B cell (primary cell): Measurements from ENCODE around the gene CRYBG2. TPM values are rescaled to one million over a fixed set of nuclear protein-coding genes. Genes with fewer than 3 reads are reported as not detected.

ENCODE experiments used
- ATAC-seq: fragments of 200-7000 bp; cut with Tn5 transposase; one replicate; pipeline ENCODE4 v1.10.0; 2021; ENCODE audit warnings: low read depth, mild to moderate bottlenecking, moderate number of reproducible peaks, moderate library complexity
- CTCF ChIA-PET: fragments of 350-600 bp; sonication (Branson Sonifier 250); formaldehyde crosslinking; loops from one replicate; lab custom pipeline; 2021; ENCODE audit warnings: antibody characterized with exemption, inconsistent platforms; lab: Charles Lee
- POLR2A ChIA-PET: fragments of 350-600 bp; sonication (Branson Sonifier 250); formaldehyde crosslinking; loops from one replicate; lab custom pipeline; 2021; ENCODE audit warnings: antibody characterized with exemption; lab: Charles Lee
- DNase-seq: peaks from one replicate; pipeline ENCODE4 v3.0.0; 2013
- H2AFZ ChIP-seq: 2 replicates; pipeline ENCODE4 v1.6.1; 2012; ENCODE audit warnings: mild to moderate bottlenecking, low read depth, low read length; ENCODE audit not compliant: insufficient read depth, poor library complexity, severe bottlenecking
- H3K27ac ChIP-seq, 2 donors: 1 replicate in 1 of 2; 2 replicates in 1 of 2; pipeline ENCODE4 v1.5.1; 2012 to 2013; ENCODE audit warnings: low read length in 2 of 2, mild to moderate bottlenecking in 2 of 2, moderate library complexity in 1 of 2
- H3K27me3 ChIP-seq, 4 experiments: fragments of 200-600 bp in 1 of 4; sonication (generic) in 1 of 4; replicated peaks in 1 of 4; 1 replicate in 2 of 4; 2 replicates in 2 of 4; pipeline versions ENCODE4 v1.6.1 to v1.7.0; 2013 to 2016; ENCODE audit warnings: low read length in 3 of 4, mild to moderate bottlenecking in 2 of 4, mixed read lengths in 1 of 4, moderate library complexity in 1 of 4; ENCODE audit not compliant: insufficient read depth in 4 of 4, control insufficient read depth in 3 of 4; ENCODE audit errors: control extremely low read depth in 1 of 4
- H3K36me3 ChIP-seq, 2 experiments: replicated peaks in 1 of 2; 1 replicate in 1 of 2; 2 replicates in 1 of 2; pipeline versions ENCODE4 v1.6.1 to v1.7.1; 2013; ENCODE audit warnings: low read length in 1 of 2; ENCODE audit not compliant: insufficient read depth in 2 of 2, control insufficient read depth in 1 of 2; ENCODE audit errors: control extremely low read depth in 1 of 2, extremely low read depth in 1 of 2
- H3K4me1 ChIP-seq, 2 donors: fragments of 200-600 bp in 1 of 2; sonication (generic) in 1 of 2; 1 replicate in 1 of 2; 2 replicates in 1 of 2; pipeline versions ENCODE4 v1.5.1 to v1.6.1; 2013 to 2017; ENCODE audit warnings: low read length in 2 of 2; ENCODE audit not compliant: control insufficient read depth in 2 of 2, insufficient read depth in 2 of 2
- H3K4me2 ChIP-seq: replicated peaks from 2 replicates; pipeline ENCODE3; 2012; ENCODE audit warnings: mild to moderate bottlenecking, low read depth, low read length; ENCODE audit not compliant: poor library complexity, severe bottlenecking
- H3K4me3 ChIP-seq, 5 experiments: fragments of 200-600 bp in 1 of 5; sonication (generic) in 1 of 5; 1 replicate in 3 of 5; 2 replicates in 2 of 5; pipeline versions ENCODE4 v1.5.1 to v1.7.0; 2011 to 2016; ENCODE audit warnings: low read length in 4 of 5, mild to moderate bottlenecking in 4 of 5, low read depth in 2 of 5, control low read depth in 1 of 5, moderate library complexity in 1 of 5; ENCODE audit not compliant: insufficient read depth in 1 of 5; ENCODE audit errors: control extremely low read depth in 1 of 5, extremely low read depth in 1 of 5
- H3K79me2 ChIP-seq: fragments of 200-600 bp; sonication (generic); one replicate; pipeline ENCODE4 v1.6.0; 2016; ENCODE audit warnings: low read length; ENCODE audit not compliant: control insufficient read depth, insufficient read depth
- H3K9ac ChIP-seq: fragments of 200-600 bp; sonication (generic); 2 replicates; pipeline ENCODE4 v1.6.1; 2017; ENCODE audit warnings: mild to moderate bottlenecking, low read length, moderate library complexity
- H3K9me3 ChIP-seq, 3 donors: one replicate each; pipeline versions ENCODE4 v1.6.1 to v1.7.1; 2013; ENCODE audit warnings: low read length in 2 of 3; ENCODE audit not compliant: control insufficient read depth in 2 of 3, insufficient read depth in 1 of 3; ENCODE audit errors: control extremely low read depth in 1 of 3
- H4K20me1 ChIP-seq: 2 replicates; pipeline ENCODE4 v1.6.0; 2012; ENCODE audit warnings: mild to moderate bottlenecking, low read length; ENCODE audit not compliant: insufficient read depth, control insufficient read depth, poor library complexity, severe bottlenecking
- H3K27ac Mint-ChIP-seq: one replicate; pipeline ENCODE4 v1.8.0; 2021; ENCODE audit warnings: mixed read lengths
- H3K27me3 Mint-ChIP-seq: one replicate; pipeline ENCODE4 v1.8.0; 2021; ENCODE audit warnings: mixed read lengths
- H3K4me1 Mint-ChIP-seq: one replicate; pipeline ENCODE4 v1.8.0; 2021; ENCODE audit warnings: mixed read lengths
- H3K4me3 Mint-ChIP-seq: one replicate; pipeline ENCODE4 v1.8.0; 2021; ENCODE audit warnings: mixed read lengths
- H3K9me3 Mint-ChIP-seq: one replicate; pipeline ENCODE4 v1.8.0; 2022; ENCODE audit warnings: mixed read lengths; ENCODE audit not compliant: insufficient read depth
- EZH2 ChIP-seq: IDR thresholded peaks from 2 replicates; pipeline ENCODE4 v1.6.1; 2012; ENCODE audit warnings: borderline replicate concordance, low read depth, mild to moderate bottlenecking, moderate library complexity, low read length; ENCODE audit not compliant: insufficient read depth, poor library complexity, severe bottlenecking
- WGBS: methylation state at CpG from one replicate; pipeline ENCODE4 v1.1.5; 2013; ENCODE audit warnings: missing lambda C conversion rate; ENCODE audit not compliant: insufficient coverage; 5-methylcytosine and 5-hydroxymethylcytosine counted together
- intact Hi-C: fragments of 100-400 bp; cut with micrococcal nuclease; formaldehyde crosslinking; loops from one replicate; pipeline ENCODE4 v1.10.0; 2022
- polyA plus RNA-seq: library from polyadenylated mRNA; depleted of rRNA; stranded (reverse); fragments of >200 nt; gene quantifications from 2 replicates; pipeline ENCODE4 v1.2.3, GENCODE V29; 2012
- total RNA-seq, 2 donors: library from RNA; stranded (reverse); fragments of 120-200 nt in 1 of 2; gene quantifications; 1 replicate in 1 of 2; 2 replicates in 1 of 2; pipeline versions ENCODE4 v1.2.3 to v1.2.4, GENCODE V29; 2013 to 2022
- TF ChIP-seq, protein P1 (sequence below): fragments of 200-600 bp; IDR thresholded peaks from one replicate; pipeline ENCODE4 v1.8.0; 2022; ENCODE audit warnings: antibody characterized with exemption, mild to moderate bottlenecking

Gene CRYBG2
- total and polyA plus RNA-seq, 2 donors (not counting 1 experiment from before 2014, with no cell fraction given), result 3.3 to 5.3 TPM

DNA sequence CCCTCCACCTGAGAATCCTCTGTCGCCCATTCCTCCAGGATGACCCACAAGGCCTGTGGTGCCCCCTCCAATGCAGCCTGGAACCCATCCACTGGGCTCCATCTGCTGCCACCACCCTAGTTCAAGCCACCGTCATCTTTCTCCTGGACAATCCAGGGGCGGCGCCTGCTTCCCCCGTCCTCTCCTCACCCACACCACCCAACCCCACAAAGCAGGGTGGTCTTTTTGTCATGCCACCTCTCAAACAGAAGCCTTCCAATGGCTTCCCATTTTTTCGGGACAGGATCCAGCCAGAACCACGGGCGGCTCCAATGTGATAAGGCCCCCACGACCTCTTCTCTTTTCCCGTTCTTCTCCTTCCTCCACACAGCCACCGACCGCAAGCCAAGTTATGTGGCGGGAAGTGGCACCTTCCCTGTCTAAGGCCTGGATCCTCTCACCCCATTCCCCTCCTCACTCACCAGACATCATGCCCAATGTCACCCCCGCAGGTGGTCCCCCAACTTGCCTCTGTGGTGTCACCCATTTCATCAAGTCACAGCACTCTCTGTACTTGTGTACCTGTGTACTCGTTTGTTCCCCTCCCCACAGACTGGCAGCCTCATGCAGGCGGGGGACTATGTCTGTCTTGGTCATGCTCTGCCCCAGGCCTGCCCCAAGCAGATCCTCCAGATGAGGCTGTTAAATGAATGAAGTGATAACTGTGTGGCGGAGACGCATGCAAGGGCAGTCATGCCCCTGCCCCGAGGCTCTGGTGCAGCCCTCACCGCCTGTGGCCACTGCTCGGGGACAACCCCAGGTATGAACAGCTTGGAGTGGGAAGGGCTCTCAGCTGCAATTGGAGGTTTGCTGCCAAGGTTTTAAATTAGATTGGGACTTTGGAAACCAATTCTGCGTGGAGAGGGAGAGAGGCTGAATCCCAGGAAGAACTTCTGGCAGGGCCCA lies 58.5 kb downstream of the CRYBG2 start:
- intact Hi-C loops, result no loop called here

More for the DNA sequence above, 58.5 kb downstream of the CRYBG2 start:
- H3K9ac ChIP-seq, result no peak overlapping the region
- WGBS, result 95% methylated on average over 22 of the region's 22 CpGs
- ChIA-PET POLR2A (interaction anchor here (2.3 to 21.9 kb wide), 3 partner anchors 11 to 22 kb away, joined by 8 to 1239 read pairs (median 8); partner anchors contain the start of gene CD52), CTCF (interaction anchor here (1.9 to 26.4 kb wide), 2 partner anchors 10 to 23 kb away, joined by 7 to 1400 read pairs; partner anchors contain the start of genes CD52 and UBXN11)
- no peak overlapping the region for H3K4me3 Mint-ChIP-seq
- peaks cover 0 to 5% of the 10 kb centered on the region in 2 experiments for H3K36me3 ChIP-seq
- H2AFZ ChIP-seq, result no peak overlapping the region
- peaks cover 43% of the 10 kb centered on the region for H3K79me2 ChIP-seq
- no peak overlapping the region for H3K27ac ChIP-seq
- H3K4me1 Mint-ChIP-seq, result peaks cover 64% of the 10 kb centered on the region
- peaks cover 42 to 54% of the 10 kb centered on the region in 2 donors for H3K4me1 ChIP-seq
- no peaks in the 10 kb centered on the region for H4K20me1 ChIP-seq
- H3K9me3 Mint-ChIP-seq, result no peaks in the 10 kb centered on the region
- H3K9me3 ChIP-seq, result no peaks in the 10 kb centered on the region
- TF ChIP-seq EZH2, result no peak
- TF ChIP-seq, protein P1, sequence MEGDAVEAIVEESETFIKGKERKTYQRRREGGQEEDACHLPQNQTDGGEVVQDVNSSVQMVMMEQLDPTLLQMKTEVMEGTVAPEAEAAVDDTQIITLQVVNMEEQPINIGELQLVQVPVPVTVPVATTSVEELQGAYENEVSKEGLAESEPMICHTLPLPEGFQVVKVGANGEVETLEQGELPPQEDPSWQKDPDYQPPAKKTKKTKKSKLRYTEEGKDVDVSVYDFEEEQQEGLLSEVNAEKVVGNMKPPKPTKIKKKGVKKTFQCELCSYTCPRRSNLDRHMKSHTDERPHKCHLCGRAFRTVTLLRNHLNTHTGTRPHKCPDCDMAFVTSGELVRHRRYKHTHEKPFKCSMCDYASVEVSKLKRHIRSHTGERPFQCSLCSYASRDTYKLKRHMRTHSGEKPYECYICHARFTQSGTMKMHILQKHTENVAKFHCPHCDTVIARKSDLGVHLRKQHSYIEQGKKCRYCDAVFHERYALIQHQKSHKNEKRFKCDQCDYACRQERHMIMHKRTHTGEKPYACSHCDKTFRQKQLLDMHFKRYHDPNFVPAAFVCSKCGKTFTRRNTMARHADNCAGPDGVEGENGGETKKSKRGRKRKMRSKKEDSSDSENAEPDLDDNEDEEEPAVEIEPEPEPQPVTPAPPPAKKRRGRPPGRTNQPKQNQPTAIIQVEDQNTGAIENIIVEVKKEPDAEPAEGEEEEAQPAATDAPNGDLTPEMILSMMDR, result no peak
- H3K27me3 Mint-ChIP-seq, result no peaks in the 10 kb centered on the region
- DNase-seq, result no peak
- no peak overlapping the region for H3K4me2 ChIP-seq
- H3K27ac Mint-ChIP-seq, result peak overlapping the region; percentile 74
- H3K27me3 ChIP-seq, result no peaks in the 10 kb centered on the region
- H3K4me3 ChIP-seq, result no peak overlapping the region
- ATAC-seq, result no peak
